Esophagus squamous epithelium (tissue), 4 donors: ENCODE data around the gene NCKAP5.

Experiments used
- CTCF ChIP-seq, 6 experiments: fragments of 450-650 bp in 4 of 6; fragments of 200-600 bp in 2 of 6; sonication (generic) in 2 of 6; IDR thresholded peaks; one replicate each; pipeline ENCODE4 v1.5.1; 2016 to 2019; ENCODE audit warnings: antibody characterized with exemption in 6 of 6, mild to moderate bottlenecking in 4 of 6, moderate library complexity in 4 of 6
- POLR2A ChIP-seq, 4 donors: fragments of 450-650 bp; IDR thresholded peaks; one replicate each; pipeline ENCODE4 v1.6.1; 2017; ENCODE audit warnings: antibody characterized with exemption in 4 of 4, mild to moderate bottlenecking in 4 of 4, moderate library complexity in 3 of 4

GRCh38 chr2:133378928-133379549, 189.2 kb downstream of the NCKAP5 start:
- TF ChIP-seq CTCF (IDR thresholded peaks at IDR 0.05) (no peak), POLR2A (IDR thresholded peaks at IDR 0.05) (no peak)
